Nephron progenitor cell (in vitro differentiated cells): ENCODE data around the gene ADGRL3.

Experiments
- DNase-seq: peaks from one replicate; pipeline ENCODE4 v3.0.0; 2021
- H3K27ac Mint-ChIP-seq: 2 replicates; pipeline ENCODE4 v1.8.0; 2021; ENCODE audit warnings: mild to moderate bottlenecking, moderate library complexity, mixed read lengths
- H3K27me3 Mint-ChIP-seq: 2 replicates; pipeline ENCODE4 v1.8.0; 2021; ENCODE audit warnings: mild to moderate bottlenecking, low read depth, mixed read lengths; ENCODE audit not compliant: poor library complexity
- H3K36me3 Mint-ChIP-seq: 2 replicates; pipeline ENCODE4 v1.8.0; 2021; ENCODE audit warnings: low read depth, mixed read lengths
- H3K4me1 Mint-ChIP-seq: 2 replicates; pipeline ENCODE4 v1.8.0; 2021; ENCODE audit warnings: mixed read lengths
- H3K4me3 Mint-ChIP-seq: 2 replicates; pipeline ENCODE4 v1.8.0; 2021; ENCODE audit warnings: mild to moderate bottlenecking, moderate library complexity, mixed read lengths
- H3K9me3 Mint-ChIP-seq: 2 replicates; pipeline ENCODE4 v1.8.0; 2021; ENCODE audit warnings: mild to moderate bottlenecking, moderate library complexity, mixed read lengths
- TF ChIP-seq, protein P1 (sequence below): fragments of 200-600 bp; sonication (generic); IDR thresholded peaks from 2 replicates; pipeline ENCODE4 v1.5.0; 2021; ENCODE audit warnings: antibody characterized with exemption

Gene ADGRL3

DNA sequence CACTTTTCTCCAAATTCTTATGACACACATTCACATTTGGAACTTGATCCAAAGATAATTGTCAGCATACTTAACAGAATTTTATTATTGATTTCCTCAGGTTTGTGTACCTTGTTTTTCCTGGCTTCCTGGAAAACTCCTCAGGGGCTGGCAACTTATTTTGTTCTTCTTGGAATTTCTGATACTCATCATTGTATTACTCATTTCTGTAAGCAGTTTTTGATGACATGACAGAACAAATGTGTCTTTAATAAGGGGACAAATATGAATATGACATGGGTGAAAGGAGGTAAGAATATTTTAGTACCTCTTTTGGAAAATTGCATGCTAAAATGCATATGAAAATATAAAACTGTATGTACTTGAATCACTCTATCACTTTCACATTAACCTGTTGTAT lies 237.8 kb downstream of the ADGRL3 start:
- Mint-ChIP-seq H3K27ac (no peak overlapping the region), H3K9me3 (no peaks in the 10 kb centered on the region), H3K4me3 (no peak overlapping the region), H3K27me3 (no peaks in the 10 kb centered on the region), H3K4me1 (no peaks in the 10 kb centered on the region), H3K36me3 (no peaks in the 10 kb centered on the region)
- TF ChIP-seq, protein P1, sequence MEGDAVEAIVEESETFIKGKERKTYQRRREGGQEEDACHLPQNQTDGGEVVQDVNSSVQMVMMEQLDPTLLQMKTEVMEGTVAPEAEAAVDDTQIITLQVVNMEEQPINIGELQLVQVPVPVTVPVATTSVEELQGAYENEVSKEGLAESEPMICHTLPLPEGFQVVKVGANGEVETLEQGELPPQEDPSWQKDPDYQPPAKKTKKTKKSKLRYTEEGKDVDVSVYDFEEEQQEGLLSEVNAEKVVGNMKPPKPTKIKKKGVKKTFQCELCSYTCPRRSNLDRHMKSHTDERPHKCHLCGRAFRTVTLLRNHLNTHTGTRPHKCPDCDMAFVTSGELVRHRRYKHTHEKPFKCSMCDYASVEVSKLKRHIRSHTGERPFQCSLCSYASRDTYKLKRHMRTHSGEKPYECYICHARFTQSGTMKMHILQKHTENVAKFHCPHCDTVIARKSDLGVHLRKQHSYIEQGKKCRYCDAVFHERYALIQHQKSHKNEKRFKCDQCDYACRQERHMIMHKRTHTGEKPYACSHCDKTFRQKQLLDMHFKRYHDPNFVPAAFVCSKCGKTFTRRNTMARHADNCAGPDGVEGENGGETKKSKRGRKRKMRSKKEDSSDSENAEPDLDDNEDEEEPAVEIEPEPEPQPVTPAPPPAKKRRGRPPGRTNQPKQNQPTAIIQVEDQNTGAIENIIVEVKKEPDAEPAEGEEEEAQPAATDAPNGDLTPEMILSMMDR, result no peak
- no peak for DNase-seq

DNA sequence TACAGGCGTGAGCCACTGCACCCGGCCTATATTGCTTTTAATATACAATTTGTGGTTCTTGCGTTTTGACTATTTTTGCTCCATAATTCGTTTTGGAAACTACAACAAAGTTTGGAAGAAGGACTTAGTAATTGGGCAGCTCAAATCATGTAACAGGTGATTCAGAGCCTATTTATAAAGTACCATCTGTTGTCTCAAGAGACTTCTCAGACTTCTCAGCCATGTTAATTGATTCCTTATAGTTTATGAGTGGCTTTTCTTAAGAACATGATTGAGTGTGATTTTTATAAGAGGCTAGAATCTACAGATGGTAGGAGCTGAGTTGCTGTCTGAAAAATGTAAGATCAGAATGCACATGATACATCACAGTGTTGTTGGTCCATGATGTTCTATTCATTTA lies 240.2 kb downstream of the ADGRL3 start:
- no peak for DNase-seq
- TF ChIP-seq, protein P1, result no peak
- no peak overlapping the region for H3K27ac Mint-ChIP-seq
- H3K4me3 Mint-ChIP-seq, result no peak overlapping the region
- H3K36me3 Mint-ChIP-seq, result no peaks in the 10 kb centered on the region
- no peaks in the 10 kb centered on the region for H3K27me3 Mint-ChIP-seq
- H3K4me1 Mint-ChIP-seq, result no peaks in the 10 kb centered on the region
- H3K9me3 Mint-ChIP-seq, result no peaks in the 10 kb centered on the region

DNA sequence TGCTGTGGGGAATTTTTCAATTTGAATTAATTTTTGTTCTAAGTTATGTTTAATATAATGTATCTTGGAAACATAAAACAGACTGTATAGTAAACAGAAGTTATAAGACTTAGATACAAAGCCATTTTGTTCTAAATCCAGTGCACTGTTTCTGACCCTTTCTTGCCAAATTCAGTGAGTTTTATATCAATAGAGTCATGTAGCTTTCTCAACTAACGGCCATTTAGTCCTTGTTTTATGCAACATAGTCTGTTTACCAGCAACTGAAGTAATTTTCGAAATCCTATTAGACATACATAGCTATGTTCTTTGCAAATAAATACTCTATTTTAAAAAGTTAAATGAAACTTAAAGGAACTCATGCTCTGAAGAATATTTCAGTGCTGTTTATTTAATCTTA lies 242.8 kb downstream of the ADGRL3 start:
- Mint-ChIP-seq H3K36me3 (no peaks in the 10 kb centered on the region), H3K27ac (no peak overlapping the region), H3K27me3 (no peaks in the 10 kb centered on the region), H3K9me3 (no peaks in the 10 kb centered on the region), H3K4me3 (no peak overlapping the region), H3K4me1 (no peaks in the 10 kb centered on the region)
- no peak for DNase-seq
- TF ChIP-seq, protein P1, result no peak

DNA sequence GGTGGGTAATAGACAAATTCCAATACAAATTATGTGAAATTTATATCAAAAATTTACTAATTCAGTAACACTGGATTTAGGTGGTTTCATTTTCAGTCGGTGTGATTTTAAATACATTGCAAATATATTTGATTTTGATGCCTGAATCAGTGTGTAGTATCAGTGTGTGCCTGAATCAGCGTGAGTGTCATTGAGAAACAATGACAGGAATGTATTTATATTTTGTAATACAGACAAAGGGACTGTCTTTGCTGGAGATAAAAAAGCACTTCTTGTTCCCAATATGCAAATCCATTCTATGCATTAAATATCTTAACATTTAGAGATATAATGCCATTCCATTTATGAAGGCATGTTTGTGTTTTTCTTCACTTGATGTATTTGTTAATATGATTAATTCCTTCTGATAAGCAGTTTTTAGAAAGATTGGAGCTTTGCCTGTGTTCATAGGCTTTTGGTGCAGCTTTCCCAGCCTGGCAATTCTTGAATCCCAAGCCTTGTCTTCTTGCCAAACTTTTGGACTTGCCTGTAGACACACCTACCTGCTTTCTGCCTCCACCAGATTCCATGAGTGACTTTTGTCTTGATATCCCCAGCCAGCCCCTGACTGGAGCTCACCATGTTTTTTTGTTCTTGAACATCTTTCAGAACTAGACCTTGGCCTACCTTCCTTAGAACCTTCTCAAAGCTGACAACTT lies 243.8 kb downstream of the ADGRL3 start:
- Mint-ChIP-seq H3K27ac (no peak overlapping the region), H3K27me3 (no peaks in the 10 kb centered on the region), H3K4me3 (no peak overlapping the region), H3K4me1 (no peaks in the 10 kb centered on the region), H3K36me3 (no peaks in the 10 kb centered on the region), H3K9me3 (no peaks in the 10 kb centered on the region)
- no peak for DNase-seq
- TF ChIP-seq, protein P1, result no peak

DNA sequence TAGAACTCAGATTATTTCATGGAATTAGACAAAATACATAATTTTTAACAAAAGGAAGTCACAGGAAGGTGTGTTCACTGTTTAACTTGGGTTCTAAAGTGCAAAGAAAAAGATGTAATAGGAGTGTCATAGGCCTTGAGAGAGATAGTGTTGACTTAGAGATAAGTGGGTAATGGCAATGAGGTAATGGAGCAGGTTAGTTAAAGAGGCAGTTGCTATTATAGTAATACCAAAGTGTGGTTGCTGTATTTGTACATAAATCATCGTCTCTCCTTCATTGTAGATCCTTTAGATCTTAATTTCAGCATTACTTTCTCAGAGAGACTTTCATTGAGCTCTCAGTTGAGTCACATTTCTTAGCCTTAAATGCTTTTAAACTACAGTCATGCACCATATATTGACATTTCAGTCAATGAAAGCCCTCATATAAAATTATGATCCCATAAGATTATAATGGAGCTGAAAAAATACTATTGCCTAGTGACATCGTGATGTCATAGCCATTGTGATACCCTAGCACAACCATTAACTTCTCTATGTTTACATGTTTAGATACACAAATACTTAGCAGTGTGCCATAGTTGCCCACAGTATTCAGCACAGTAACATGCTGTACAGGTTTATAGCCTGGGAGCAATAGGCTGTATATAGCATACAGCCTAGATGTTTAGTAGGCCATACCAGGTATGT lies 245.4 kb downstream of the ADGRL3 start:
- no peaks in the 10 kb centered on the region for H3K4me1 Mint-ChIP-seq
- no peak overlapping the region for H3K4me3 Mint-ChIP-seq
- no peaks in the 10 kb centered on the region for H3K36me3 Mint-ChIP-seq
- H3K9me3 Mint-ChIP-seq, result no peaks in the 10 kb centered on the region
- H3K27me3 Mint-ChIP-seq, result no peaks in the 10 kb centered on the region
- H3K27ac Mint-ChIP-seq, result no peak overlapping the region
- TF ChIP-seq, protein P1, result no peak
- no peak for DNase-seq

DNA sequence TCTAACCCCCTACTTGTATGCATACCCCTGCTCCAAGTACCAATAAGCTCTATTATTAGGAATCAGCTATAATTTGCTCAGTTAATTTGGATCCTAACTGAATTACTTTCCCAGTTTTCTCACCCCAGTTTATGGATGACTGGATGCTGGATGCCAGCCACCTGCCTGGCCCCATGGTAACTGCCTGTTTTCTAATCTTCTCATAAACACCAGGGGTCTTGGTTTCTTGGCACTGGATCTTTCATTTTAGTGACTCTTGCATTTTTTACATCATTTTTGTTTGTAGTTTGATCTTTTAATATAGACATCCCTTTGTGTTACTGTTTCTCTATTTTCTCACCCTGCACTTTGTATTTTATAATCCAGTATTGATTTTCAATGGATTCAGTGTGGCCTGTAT lies 246.8 kb downstream of the ADGRL3 start:
- Mint-ChIP-seq H3K27me3 (no peaks in the 10 kb centered on the region), H3K4me1 (no peaks in the 10 kb centered on the region)

More for the DNA sequence above, 246.8 kb downstream of the ADGRL3 start:
- Mint-ChIP-seq H3K27ac (no peak overlapping the region), H3K36me3 (no peaks in the 10 kb centered on the region), H3K9me3 (no peaks in the 10 kb centered on the region), H3K4me3 (no peak overlapping the region)
- TF ChIP-seq, protein P1, result no peak
- no peak for DNase-seq
